ENCODE measurements around the gene RASSF3. TPM values are rescaled to one million over a fixed set of nuclear protein-coding genes. Genes with fewer than 3 reads are reported as not detected.

RASSF3 gene
- total RNA-seq, 2 experiments from 2014 or later = 16.3 to 49.9 TPM

GRCh38 chr12:64729909-64730587, 119.8 kb downstream of the RASSF3 start:
- ChIA-PET CTCF (ENCODE audit: unreplicated experiment) (interaction anchor here (0.5 kb wide), 1 partner anchor 119 kb away, joined by 6 read pairs; no protein-coding TSS in a partner anchor), POLR2A (interaction anchor here (0.6 to 1.0 kb wide), 4 partner anchors 23 to 378 kb away, joined by 3 to 4 read pairs (median 4); no protein-coding TSS in a partner anchor)
- peaks cover 7% of the 10 kb centered on the region; the same call in 1 of the 2 replicates for H3K36me3 ChIP-seq (ENCODE audit: insufficient read depth, low read length)
- H3K4me3 ChIP-seq (ENCODE audit: low read depth, low read length, poor library complexity, severe bottlenecking) = no peak overlapping the region
- intact Hi-C loops (cut with micrococcal nuclease; ENCODE audit: unreplicated experiment) = no loop called here
- H3K27ac ChIP-seq (ENCODE audit: low read depth, low read length, poor library complexity, severe bottlenecking) = no peak overlapping the region
- H3K79me2 ChIP-seq (ENCODE audit: insufficient read depth, low read depth, low read length) = no peaks in the 10 kb centered on the region
- no peaks in the 10 kb centered on the region for H3K9me3 ChIP-seq (ENCODE audit: low read length)
- BruUV-seq (replicated peaks) = no TSS peak
- H3K9me2 ChIP-seq (ENCODE audit: insufficient read depth, low read length) = no peaks in the 10 kb centered on the region
- TF ChIP-seq CTCF (conservative IDR thresholded peaks at IDR 0.05; ENCODE audit: low read length) = no peak
- no peak for TF ChIP-seq EZH2phosphoT487 (IDR thresholded peaks at IDR 0.05; ENCODE audit: borderline replicate concordance, low read depth, low read length)
- no peak overlapping the region for H3K4me2 ChIP-seq (ENCODE audit: low read length)
- peak; percentile 19 for DNase-seq (ENCODE audit: low spot score)
- H3K4me1 ChIP-seq (ENCODE audit: insufficient read depth, low read length, poor library complexity, severe bottlenecking) = peaks cover 11% of the 10 kb centered on the region
- H2AFZ ChIP-seq (ENCODE audit: low read length) = no peak overlapping the region
- H4K20me1 ChIP-seq (ENCODE audit: insufficient read depth, low read length) = no peaks in the 10 kb centered on the region

GRCh38 chr12:64730588-64730969, 120.3 kb downstream of the RASSF3 start:
- Histone ChIP-seq H4K20me1 (ENCODE audit: insufficient read depth, low read length) (no peaks in the 10 kb centered on the region), H3K36me3 (ENCODE audit: insufficient read depth, low read length) (peaks cover 8% of the 10 kb centered on the region; the same call in 1 of the 2 replicates), H3K79me2 (ENCODE audit: insufficient read depth, low read depth, low read length) (no peaks in the 10 kb centered on the region), H3K27ac (ENCODE audit: low read depth, low read length, poor library complexity, severe bottlenecking) (no peak overlapping the region), H3K9me3 (ENCODE audit: low read length) (no peaks in the 10 kb centered on the region), H3K4me1 (ENCODE audit: insufficient read depth, low read length, poor library complexity, severe bottlenecking) (peaks cover 11% of the 10 kb centered on the region), H3K9me2 (ENCODE audit: insufficient read depth, low read length) (no peaks in the 10 kb centered on the region), H3K4me3 (ENCODE audit: low read depth, low read length, poor library complexity, severe bottlenecking) (no peak overlapping the region), H3K4me2 (ENCODE audit: low read length) (no peak overlapping the region), H2AFZ (ENCODE audit: low read length) (no peak overlapping the region)
- POLR2A ChIA-PET = interaction anchor here (0.6 to 1.0 kb wide), 3 partner anchors 23 to 168 kb away, joined by 3 to 4 read pairs (median 3); no protein-coding TSS in a partner anchor
- intact Hi-C loops (cut with micrococcal nuclease; ENCODE audit: unreplicated experiment) = no loop called here
- no peak for TF ChIP-seq CTCF (conservative IDR thresholded peaks at IDR 0.05; ENCODE audit: low read length)
- TF ChIP-seq EZH2phosphoT487 (IDR thresholded peaks at IDR 0.05; ENCODE audit: borderline replicate concordance, low read depth, low read length) = no peak
- CTCF ChIA-PET (ENCODE audit: unreplicated experiment) = interaction anchor here (0.5 kb wide), 1 partner anchor 120 kb away, joined by 6 read pairs; no protein-coding TSS in a partner anchor
- DNase-seq (ENCODE audit: low spot score) = no peak
- BruUV-seq (replicated peaks) = no TSS peak

GRCh38 chr12:64731683-64732082, 121.4 kb downstream of the RASSF3 start:
- TF ChIP-seq EZH2phosphoT487 (IDR thresholded peaks at IDR 0.05; ENCODE audit: borderline replicate concordance, low read depth, low read length) (no peak), CTCF (conservative IDR thresholded peaks at IDR 0.05; ENCODE audit: low read length) (no peak)
- no peak overlapping the region for H3K4me2 ChIP-seq (ENCODE audit: low read length)
- no peak overlapping the region for H3K27ac ChIP-seq (ENCODE audit: low read depth, low read length, poor library complexity, severe bottlenecking)
- ChIA-PET CTCF (ENCODE audit: unreplicated experiment) (no interaction called here), POLR2A (interaction anchor here (0.6 to 0.7 kb wide), 3 partner anchors 16 to 130 kb away, joined by 3 to 4 read pairs (median 3); no protein-coding TSS in a partner anchor)
- H3K79me2 ChIP-seq (ENCODE audit: insufficient read depth, low read depth, low read length) = no peaks in the 10 kb centered on the region
- intact Hi-C loops (cut with micrococcal nuclease; ENCODE audit: unreplicated experiment) = no loop called here
- peaks cover 16% of the 10 kb centered on the region for H3K4me1 ChIP-seq (ENCODE audit: insufficient read depth, low read length, poor library complexity, severe bottlenecking)
- peaks cover 19% of the 10 kb centered on the region for H3K36me3 ChIP-seq (ENCODE audit: insufficient read depth, low read length)
- H3K4me3 ChIP-seq (ENCODE audit: low read depth, low read length, poor library complexity, severe bottlenecking) = no peak overlapping the region
- H2AFZ ChIP-seq (ENCODE audit: low read length) = no peak overlapping the region
- no peaks in the 10 kb centered on the region for H3K9me3 ChIP-seq (ENCODE audit: low read length)
- BruUV-seq (replicated peaks) = no TSS peak
- no peak for DNase-seq (ENCODE audit: low spot score)
- no peaks in the 10 kb centered on the region for H3K9me2 ChIP-seq (ENCODE audit: insufficient read depth, low read length)
- no peaks in the 10 kb centered on the region for H4K20me1 ChIP-seq (ENCODE audit: insufficient read depth, low read length)

Measured in OCI-LY7 (cell line).